ENCODE measurements around the gene SMG6.
A peak's percentile ranks its signal among the peaks of the same experiment; 100 is the strongest.
"Not testable (repeated sequence)": the region's sequence is repeated elsewhere in the genome, so short reads cannot be mapped to it uniquely, and the experiment has no call there.

The SMG6 gene

DNA sequence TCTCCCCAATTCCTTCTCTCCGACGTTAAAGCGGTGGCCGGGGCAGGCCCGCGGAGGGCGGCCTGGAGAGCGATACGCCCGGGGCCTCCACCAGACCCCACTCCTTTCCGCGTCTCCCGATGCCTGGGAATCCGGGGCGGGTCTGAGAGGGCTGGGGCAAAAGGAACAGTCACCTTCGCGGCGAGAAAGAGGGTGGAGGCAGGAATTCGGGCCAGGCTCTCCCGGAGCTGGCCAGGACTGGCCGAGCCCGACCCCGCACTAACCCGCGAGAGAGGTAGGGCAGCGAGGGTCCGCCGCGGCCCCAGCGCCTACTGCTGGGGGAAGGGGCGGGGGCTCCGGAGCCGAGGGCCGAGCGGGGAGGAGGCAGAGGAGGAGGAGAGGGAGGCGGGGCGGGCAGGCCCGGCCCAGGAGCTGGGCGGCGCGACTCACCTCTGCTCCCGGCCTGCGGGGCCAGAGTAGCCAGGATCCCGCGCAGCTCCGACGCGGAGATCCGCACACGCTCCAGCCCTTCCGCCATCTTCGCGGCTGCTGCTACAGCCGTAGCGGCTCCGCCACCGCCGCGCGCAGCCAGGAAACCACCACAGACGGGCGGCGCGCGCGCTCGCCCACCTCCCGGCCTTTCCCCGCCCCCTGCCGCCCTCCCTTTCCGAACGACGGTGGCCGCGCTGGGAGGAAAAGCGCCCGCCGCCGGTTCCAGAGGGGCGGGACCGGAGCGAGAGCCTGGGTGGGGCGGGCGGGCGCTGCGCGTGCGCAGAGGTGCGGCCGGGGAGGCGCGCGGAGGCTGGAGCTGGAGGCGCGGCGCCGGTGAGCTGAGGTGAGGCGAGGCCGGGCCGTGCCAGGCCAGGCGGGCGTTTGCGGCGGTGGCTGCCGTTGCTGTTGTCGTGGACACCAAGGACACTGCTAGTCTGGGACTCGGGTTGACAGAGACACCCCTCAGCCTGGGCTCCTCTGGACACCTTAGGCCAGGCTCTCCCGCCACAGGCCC, at the start of gene SMG6, which contains the start of gene SRR:
Gene SMG6, minus strand, starts transcription at position 582 of the 985 bp plus-strand sequence. Its CDS starts 65 bp downstream, at position 517.
Gene SRR, plus strand, starts transcription at position 747 of the 985 bp plus-strand sequence. CDS start 11,611 bp downstream, outside the sequence.
- DNase-seq (ENCODE audit: low read depth in 1 of 2, low spot score in 1 of 2): peak; percentile 94 to 95

DNA sequence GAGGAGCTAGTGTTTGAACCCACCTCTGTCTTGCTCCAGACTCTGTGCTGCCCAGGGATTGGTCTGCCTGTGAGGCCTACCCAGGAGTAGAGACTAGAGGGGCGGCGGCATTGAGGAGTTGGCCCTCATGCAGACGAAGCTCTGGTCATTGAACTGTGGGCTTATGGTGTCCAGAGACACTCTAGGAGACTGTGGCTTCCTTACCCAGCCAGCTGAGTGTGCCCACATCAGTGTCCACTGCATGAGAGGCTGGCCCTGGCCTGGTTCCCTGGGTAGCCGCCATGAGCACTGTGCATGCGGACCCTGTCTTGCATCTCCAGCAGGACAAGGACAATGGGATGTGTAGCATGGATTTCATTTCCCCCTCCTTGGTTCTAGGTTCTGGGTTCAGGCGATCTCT, 47.7 kb upstream of the SMG6 start:
- no peak for DNase-seq (ENCODE audit: low read depth in 1 of 2, low spot score in 1 of 2)

DNA sequence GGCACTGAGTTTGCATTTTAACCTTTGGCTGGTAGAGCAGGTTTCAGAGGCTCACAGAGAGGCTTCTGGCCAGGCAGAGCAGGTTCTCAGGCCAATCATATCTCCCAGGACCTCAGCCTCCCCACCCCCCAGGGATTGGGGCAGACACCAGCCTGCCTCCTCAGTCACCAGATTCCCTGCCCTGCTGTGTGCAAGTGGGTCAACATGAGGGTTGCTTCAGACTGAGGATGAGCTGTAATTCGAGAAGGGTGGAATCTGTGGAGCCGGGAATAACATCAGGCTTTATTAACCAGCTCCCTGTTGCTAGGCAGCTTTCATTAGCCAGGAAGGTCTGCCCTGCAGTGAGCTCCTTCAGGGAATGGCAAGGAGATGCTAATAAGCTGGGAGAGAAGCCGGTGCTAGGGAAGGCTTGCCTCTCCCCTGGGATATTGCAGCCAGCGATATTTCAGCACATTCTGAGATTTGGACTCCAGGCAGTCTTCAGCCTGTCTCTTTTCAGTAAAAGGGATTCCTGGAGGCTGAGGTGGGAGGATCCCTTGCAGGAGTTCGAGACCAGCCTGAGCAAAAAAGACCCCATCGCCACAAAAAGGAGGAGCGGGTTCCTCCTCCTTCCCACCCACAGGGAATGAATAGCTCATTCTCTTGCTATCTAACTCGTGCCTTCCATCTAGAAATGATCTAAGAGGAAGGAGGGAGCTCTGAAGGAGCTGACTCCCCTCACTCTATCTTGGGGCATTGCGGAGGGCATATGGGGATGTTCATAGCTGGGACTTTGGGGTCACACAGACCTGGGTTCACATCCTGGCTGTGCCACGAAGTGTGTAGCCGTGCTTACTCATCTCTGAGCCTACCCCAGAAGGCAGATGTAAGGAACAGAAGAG, 44.5 kb upstream of the SMG6 start:
- DNase-seq (ENCODE audit: low read depth in 1 of 2, low spot score in 1 of 2): no peak

DNA sequence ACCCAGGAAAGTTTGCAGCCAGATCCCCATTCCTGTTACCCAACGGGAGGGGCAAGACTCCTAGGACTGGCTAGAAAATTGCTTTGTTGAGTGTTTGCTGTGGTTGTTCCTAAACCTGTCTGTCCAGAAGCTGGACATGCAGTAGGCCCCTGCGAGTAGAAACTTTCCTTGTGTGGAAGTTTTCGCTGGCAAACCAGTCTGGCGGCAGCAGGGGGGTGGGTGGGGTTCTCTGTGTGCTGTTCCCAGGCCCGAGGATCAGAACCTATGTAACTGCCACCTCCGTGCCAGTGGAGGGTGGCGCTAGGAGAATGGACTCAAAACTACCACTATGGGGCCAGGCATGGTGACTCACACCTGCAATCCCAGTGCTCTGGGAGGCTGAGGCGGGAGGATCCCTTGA, 42.9 kb upstream of the SMG6 start:
- DNase-seq (ENCODE audit: low read depth in 1 of 2, low spot score in 1 of 2): no peak

- no peak for DNase-seq (ENCODE audit: low read depth in 1 of 2, low spot score in 1 of 2)
Observed at GRCh38 chr17:2344528-2344927, 40.9 kb upstream of the SMG6 start.

GRCh38 chr17:2343421-2343820, 39.8 kb upstream of the SMG6 start:
- no peak for DNase-seq (ENCODE audit: low read depth in 1 of 2, low spot score in 1 of 2)

DNA sequence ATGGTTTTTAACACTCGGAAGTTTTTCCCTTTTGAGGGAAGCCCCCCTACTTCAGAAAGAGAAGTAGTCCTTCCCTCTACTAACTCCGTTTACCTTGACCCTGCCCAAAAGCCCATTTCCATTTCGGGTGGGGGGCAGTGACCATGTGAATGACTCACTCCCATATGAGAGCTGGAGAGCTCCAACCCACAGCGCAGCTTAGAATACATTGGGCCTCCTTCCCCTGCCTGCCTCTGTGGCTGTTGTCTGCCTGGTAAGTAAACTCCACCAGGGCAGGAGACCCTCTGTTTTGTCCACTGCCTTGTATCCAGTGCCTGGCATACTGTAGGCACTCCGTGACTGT, 34.7 kb upstream of the SMG6 start:
- DNase-seq (ENCODE audit: low read depth in 1 of 2, low spot score in 1 of 2): no peak

DNA sequence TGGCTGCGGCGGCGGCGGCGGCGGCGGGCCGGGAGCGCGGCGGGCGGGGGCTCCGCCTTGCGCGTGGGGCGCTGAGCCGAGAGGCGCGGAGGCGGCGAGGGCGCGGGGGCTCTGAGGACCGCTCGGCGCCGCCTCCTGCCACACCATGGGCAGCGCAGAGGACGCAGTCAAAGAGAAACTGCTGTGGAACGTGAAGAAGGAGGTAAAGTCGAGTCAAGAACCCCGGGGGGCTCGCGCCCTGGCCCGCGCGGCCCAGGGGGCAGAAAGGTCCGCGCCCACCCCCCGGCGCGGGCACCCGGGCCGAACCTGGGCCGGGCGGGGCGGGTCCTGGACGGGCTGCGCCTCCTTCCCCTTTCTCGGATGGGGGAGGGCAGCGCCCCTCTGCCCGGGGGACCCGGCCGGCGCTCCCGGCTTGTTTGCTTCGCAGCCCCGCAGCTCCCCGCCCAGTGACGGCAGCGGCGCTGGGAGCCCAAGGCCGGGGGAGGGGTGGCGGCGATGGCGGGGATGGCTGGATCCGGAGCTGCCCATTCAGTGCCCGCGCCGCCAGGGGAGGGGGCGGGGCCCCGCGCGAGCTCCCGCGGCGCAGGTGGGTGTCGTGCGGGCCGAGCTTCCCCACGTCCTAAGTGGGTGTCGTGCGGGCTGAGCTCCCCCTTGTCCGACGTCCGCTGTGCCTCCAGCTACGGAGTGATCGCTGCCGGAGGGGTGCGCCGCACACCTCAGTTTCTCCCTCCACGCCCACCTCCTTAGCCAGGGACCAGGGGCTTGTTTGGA, 34.1 kb upstream of the SMG6 start:
- peak in 1 of 2 donors; percentile 44 for DNase-seq (ENCODE audit: low read depth in 1 of 2, low spot score in 1 of 2)

DNA sequence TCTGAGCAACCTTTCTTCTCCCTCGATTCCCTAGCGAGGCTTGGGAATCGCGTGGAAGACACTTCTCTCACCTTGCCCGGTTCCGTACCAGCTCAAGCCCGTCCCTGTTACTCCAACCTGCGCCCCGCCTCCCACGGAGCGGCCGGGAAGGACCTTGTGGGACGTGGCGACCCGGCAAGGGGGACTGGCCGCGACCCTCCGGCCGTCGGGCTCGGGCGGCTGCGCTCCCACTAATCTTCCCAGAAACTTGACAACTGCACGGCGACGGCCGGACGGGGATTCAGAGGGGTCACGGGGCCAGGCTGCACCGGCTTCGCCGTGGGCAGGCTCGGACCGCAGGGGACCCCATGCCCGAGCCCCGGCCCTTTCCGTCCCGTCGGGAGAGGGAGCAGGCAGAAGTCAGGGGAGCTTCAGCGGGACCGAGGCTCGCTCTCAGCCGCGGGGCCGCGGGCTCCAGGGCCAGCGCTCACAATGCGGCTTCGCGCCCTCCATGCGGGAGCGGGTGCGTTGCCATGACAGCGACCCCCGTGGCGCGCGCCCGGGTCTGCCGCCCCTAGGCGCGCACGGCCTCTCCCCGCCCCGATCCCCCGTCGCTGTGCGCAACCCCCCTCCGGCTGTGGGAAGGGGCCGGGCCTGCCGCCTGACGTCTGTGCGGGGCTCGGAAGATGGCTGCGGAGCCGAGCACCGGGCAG, 33.4 kb upstream of the SMG6 start, which contains the start of gene SGSM2:
Gene SGSM2, plus strand, starts transcription at position 650 of the 692 bp plus-strand sequence. CDS start 188 bp downstream, outside the sequence.
- peak; percentile 30 to 55 for DNase-seq (ENCODE audit: low read depth in 1 of 2, low spot score in 1 of 2)

GRCh38 chr17:2336215-2336851, 32.7 kb upstream of the SMG6 start, which contains the start of gene TSR1:
TSR1 (minus strand) TSS chr17:2336457; CDS start chr17:2336427, 30 bp downstream.
- DNase-seq (ENCODE audit: low read depth in 1 of 2, low spot score in 1 of 2): peak; percentile 73 to 85

- DNase-seq (ENCODE audit: low read depth in 1 of 2, low spot score in 1 of 2): no peak
Observed at GRCh38 chr17:2335726-2336214, 32.2 kb upstream of the SMG6 start.

GRCh38 chr17:2331303-2331702, 27.7 kb upstream of the SMG6 start:
- no peak for DNase-seq (ENCODE audit: low read depth in 1 of 2, low spot score in 1 of 2)

DNA sequence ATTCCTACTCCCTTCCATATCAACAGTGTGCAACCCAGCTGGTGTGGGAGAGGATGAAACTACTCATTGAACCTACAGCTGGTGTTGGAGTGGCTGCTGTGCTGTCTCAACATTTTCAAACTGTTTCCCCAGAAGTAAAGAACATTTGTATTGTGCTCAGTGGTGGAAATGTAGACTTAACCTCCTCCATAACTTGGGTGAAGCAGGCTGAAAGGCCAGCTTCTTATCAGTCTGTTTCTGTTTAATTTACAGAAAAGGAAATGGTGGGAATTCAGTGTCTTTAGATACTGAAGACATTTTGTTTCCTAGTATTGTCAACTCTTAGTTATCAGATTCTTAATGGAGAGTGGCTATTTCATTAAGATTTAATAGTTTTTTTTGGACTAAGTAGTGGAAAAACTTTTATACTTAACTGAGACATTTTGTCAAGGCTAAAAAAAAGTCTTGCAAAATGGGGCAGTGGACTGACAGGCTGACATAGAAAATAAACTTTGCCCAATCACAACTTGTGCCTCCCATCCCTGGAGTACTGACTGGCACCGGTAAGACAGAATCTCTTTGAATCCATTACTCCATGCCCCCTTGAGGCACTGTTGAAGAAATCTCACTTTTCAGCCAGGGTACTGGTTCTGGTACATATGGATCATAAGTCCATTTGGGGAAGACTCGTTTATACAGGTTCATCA, 20.2 kb upstream of the SMG6 start:
- DNase-seq (ENCODE audit: low read depth in 1 of 2, low spot score in 1 of 2): no peak

DNA sequence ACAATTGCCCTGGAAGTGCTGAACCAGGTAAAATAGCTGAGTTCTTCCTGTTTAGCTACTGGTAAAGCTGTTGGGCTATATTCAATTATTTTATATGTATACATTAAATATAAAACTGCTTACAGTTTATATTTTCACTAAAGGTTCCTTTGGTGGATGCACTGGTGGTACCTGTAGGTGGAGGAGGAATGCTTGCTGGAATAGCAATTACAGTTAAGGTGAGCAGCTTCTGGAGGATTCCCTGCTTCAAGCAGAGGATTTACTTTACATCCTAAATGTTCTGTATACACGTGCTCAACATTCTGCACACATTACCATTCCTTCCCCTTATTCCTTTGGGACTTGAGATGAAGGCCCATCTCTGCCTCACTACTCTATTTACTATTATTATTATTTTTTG, 17.8 kb upstream of the SMG6 start:
- DNase-seq (ENCODE audit: low read depth in 1 of 2, low spot score in 1 of 2): no peak

- no peak for DNase-seq (ENCODE audit: low read depth in 1 of 2, low spot score in 1 of 2)
Observed at GRCh38 chr17:2319051-2319450, 15.5 kb upstream of the SMG6 start.

- DNase-seq (ENCODE audit: low read depth in 1 of 2, low spot score in 1 of 2): no peak
Observed at GRCh38 chr17:2317796-2318195, 14.2 kb upstream of the SMG6 start.

DNA sequence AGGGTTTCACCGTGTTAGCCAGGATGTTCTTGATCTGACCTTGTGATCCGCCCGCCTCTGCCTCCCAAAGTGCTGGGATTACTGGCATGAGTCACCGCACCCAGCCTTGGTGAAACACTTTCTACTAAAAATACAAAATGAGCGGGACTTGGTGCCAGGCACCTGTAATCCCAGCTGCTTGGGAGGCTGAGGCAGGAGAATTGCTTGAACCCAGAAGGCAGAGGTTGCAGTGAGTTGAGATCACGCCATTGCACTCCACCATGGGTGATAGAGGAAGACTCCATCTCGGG, 13.3 kb upstream of the SMG6 start:
- DNase-seq (ENCODE audit: low read depth in 1 of 2, low spot score in 1 of 2): not testable (repeated sequence)

DNA sequence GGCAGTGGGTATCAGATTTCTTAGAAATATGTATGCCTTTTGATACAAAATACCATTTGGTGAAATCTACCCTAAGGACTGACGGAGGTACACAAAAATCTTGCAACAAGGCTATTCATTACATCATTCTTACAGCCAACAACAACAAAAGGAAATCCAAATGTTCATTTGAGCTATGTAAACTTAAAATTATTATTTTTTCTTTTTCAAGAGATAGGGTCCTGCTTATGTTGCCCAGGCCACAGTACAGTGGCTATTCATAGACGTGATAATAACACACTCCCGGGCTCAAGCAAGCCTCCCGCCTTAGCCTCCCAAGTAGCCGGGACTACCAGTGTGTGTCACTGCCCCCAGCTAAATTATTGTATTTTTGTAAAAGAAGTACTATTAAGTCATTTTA, 9.2 kb upstream of the SMG6 start:
- DNase-seq (ENCODE audit: low read depth in 1 of 2, low spot score in 1 of 2): no peak

Data from activated T-helper 1 cell treated with anti-CD3 and anti-CD28 coated beads, Interleukin-2, amount 50 U/mL, for 16 hours (primary cell).